GM12872 (cell line): Measurements from ENCODE around the gene DGUOK.

ENCODE experiments used
- TF ChIP-seq, protein P1 (sequence below): IDR thresholded peaks from 3 replicates; pipeline ENCODE4 v1.5.1; 2011; ENCODE audit warnings: low read depth, mild to moderate bottlenecking, low read length, moderate library complexity; ENCODE audit not compliant: insufficient read depth

Gene DGUOK

DNA sequence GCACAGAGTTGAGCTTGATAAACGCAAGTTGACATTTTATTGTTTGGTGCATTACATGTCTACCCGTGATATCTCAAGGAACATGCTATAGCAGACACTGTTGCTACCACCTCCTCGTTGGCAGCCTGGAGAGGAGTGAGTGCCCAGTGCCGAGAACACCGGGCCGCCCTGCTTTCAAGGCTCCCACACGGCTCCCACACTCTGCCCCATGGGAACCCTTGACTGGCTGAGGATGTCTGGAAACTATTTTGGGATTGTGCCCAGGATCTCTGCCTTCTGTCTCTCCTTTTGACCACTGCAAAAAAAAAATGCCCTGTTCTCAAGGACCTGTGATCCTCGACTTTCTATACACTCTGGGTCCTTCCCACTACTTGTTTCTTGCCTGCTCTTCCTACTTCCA, 79.1 kb downstream of the DGUOK start:
- TF ChIP-seq, protein P1, sequence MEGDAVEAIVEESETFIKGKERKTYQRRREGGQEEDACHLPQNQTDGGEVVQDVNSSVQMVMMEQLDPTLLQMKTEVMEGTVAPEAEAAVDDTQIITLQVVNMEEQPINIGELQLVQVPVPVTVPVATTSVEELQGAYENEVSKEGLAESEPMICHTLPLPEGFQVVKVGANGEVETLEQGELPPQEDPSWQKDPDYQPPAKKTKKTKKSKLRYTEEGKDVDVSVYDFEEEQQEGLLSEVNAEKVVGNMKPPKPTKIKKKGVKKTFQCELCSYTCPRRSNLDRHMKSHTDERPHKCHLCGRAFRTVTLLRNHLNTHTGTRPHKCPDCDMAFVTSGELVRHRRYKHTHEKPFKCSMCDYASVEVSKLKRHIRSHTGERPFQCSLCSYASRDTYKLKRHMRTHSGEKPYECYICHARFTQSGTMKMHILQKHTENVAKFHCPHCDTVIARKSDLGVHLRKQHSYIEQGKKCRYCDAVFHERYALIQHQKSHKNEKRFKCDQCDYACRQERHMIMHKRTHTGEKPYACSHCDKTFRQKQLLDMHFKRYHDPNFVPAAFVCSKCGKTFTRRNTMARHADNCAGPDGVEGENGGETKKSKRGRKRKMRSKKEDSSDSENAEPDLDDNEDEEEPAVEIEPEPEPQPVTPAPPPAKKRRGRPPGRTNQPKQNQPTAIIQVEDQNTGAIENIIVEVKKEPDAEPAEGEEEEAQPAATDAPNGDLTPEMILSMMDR = no peak

DNA sequence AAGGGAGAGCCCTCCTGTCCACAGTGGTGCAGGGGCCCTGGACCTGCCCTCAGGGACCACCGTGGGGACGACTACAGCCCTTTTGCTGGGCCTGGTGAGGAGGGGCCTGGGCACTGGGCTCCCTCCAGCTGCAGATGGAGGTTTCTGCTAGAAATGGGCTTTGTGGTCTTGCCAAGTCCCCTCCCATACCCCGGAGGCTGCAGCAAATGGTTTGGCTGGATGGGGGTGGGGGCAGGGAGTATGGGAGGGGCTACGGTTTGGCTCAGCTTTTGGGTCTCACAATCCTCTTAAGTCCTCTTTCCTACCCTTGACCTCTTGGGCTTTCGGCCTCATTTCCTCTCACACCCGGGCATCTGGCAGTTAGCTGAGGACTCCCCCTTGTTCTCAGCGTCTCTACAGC, 79.8 kb downstream of the DGUOK start:
- TF ChIP-seq, protein P1 = no peak

DNA sequence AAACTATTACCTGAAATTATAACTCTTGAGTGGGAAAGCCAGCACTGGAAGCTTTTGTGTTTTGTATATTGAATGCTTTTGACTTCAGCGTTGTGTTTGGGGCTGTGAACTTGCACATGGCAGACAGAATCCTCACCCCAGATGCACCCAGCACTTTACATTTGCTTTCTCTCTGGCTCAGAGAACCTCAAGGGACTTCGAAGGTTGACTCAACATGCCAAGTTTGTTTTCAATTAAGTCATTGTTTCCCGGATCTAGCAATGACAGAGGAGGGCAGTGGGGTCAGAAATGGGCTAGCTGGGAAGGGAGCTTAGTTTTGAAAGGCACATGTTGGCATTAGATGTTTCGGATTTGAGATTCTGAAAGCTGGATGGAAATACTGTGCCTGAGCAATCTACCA, 80.4 kb downstream of the DGUOK start:
- TF ChIP-seq, protein P1 = no peak

DNA sequence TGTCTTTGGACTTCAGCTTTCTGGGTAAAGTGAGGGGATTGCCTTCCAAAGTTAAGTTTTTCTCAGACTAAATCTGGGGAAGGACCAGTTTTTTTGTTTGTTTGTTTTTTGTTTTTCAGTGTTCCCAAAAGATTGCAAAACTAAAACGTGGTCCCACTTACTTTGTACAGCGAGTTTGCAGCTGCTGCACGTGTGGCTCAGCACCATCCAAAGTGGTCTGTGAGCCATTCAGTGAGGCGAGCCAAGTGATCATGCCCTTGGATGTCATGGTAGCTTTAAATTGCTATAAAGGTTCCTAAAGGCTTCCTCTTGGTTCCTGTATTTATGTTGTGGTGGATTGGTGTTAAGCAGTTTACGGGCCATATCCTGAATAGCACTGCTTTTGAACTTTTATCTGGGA, 81.0 kb downstream of the DGUOK start:
- TF ChIP-seq, protein P1 = no peak
